HCT116 (cell line): ENCODE measurements around the gene PVALEF.

ENCODE experiments used
- EZH2 ChIP-seq: fragments of 200-600 bp; sonication (generic); IDR thresholded peaks from 2 replicates; pipeline ENCODE4 v1.6.1; 2017; ENCODE audit warnings: antibody characterized with exemption, mixed run types
- POLR2A ChIP-seq: IDR thresholded peaks from 2 replicates; pipeline ENCODE4 v1.7.0; 2011; ENCODE audit warnings: borderline replicate concordance; ENCODE audit not compliant: insufficient read depth, insufficient read length; ENCODE audit errors: extremely low read depth
- POLR2AphosphoS5 ChIP-seq: IDR thresholded peaks from 2 replicates; pipeline ENCODE4 v1.6.1; 2011; ENCODE audit warnings: mild to moderate bottlenecking, low read depth, low read length, moderate library complexity
- RAD21 ChIP-seq: IDR thresholded peaks from 2 replicates; pipeline ENCODE4 v1.6.1; 2012; ENCODE audit warnings: low read depth, mild to moderate bottlenecking
- SIN3A ChIP-seq: IDR thresholded peaks from 2 replicates; pipeline ENCODE4 v1.6.1; 2012; ENCODE audit warnings: low read depth
- TCF7L2 ChIP-seq: IDR thresholded peaks from 2 replicates; pipeline ENCODE4 v1.7.0; 2011; ENCODE audit warnings: borderline replicate concordance, inconsistent platforms; ENCODE audit not compliant: insufficient read depth, insufficient read length; ENCODE audit errors: extremely low read depth
- TF ChIP-seq, protein P1 (sequence below), 3 experiments: fragments of 200-600 bp in 1 of 3; sonication (generic) in 1 of 3; IDR thresholded peaks in 2 of 3; conservative IDR thresholded peaks in 1 of 3; 2 replicates each; pipeline ENCODE4 v1.5.1; 2012 to 2017; ENCODE audit warnings: low read depth in 2 of 3, low read length in 2 of 3, antibody characterized with exemption in 1 of 3, borderline replicate concordance in 1 of 3, control low read depth in 1 of 3, mild to moderate bottlenecking in 1 of 3, mixed read lengths in 1 of 3, mixed run types in 1 of 3, moderate library complexity in 1 of 3; ENCODE audit not compliant: insufficient read depth in 1 of 3
- TF ChIP-seq, protein P2 (sequence below): IDR thresholded peaks from 2 replicates; pipeline ENCODE4 v1.6.1; 2012; ENCODE audit warnings: low read depth
- TF ChIP-seq, protein P3 (sequence below): IDR thresholded peaks from 2 replicates; pipeline ENCODE4 v1.6.1; 2012

DNA sequence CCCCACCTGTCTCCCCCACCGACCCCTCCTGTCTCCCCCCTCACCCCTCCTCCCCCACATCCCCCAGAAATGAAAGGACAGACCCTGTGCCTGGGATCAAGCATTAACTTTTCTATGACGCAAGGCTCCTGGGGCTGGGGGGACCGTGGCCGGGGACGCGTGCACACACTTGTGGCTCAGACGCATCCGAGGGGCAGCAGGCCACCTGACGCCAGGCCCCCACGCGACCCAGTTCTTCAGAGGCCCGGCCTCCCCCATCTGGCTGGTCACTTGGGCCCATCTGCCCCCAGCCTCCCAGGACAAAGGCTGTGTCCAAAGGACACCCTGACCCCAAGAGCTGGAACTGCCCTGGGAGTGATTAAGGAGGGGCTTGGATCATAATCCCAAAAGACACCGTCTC, 14.0 kb upstream of the PVALEF start:
- TF ChIP-seq POLR2A = no peak
- TF ChIP-seq, protein P1, sequence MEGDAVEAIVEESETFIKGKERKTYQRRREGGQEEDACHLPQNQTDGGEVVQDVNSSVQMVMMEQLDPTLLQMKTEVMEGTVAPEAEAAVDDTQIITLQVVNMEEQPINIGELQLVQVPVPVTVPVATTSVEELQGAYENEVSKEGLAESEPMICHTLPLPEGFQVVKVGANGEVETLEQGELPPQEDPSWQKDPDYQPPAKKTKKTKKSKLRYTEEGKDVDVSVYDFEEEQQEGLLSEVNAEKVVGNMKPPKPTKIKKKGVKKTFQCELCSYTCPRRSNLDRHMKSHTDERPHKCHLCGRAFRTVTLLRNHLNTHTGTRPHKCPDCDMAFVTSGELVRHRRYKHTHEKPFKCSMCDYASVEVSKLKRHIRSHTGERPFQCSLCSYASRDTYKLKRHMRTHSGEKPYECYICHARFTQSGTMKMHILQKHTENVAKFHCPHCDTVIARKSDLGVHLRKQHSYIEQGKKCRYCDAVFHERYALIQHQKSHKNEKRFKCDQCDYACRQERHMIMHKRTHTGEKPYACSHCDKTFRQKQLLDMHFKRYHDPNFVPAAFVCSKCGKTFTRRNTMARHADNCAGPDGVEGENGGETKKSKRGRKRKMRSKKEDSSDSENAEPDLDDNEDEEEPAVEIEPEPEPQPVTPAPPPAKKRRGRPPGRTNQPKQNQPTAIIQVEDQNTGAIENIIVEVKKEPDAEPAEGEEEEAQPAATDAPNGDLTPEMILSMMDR (IDR thresholded peaks at IDR 0.05 in 2 of 3, conservative IDR thresholded peaks at IDR 0.05 in 1 of 3; ENCODE audit: borderline replicate concordance in 1 of 3, insufficient read depth in 1 of 3, low read depth in 2 of 3, low read length in 2 of 3) = no peak
- TF ChIP-seq RAD21 = no peak
- TF ChIP-seq, protein P2, sequence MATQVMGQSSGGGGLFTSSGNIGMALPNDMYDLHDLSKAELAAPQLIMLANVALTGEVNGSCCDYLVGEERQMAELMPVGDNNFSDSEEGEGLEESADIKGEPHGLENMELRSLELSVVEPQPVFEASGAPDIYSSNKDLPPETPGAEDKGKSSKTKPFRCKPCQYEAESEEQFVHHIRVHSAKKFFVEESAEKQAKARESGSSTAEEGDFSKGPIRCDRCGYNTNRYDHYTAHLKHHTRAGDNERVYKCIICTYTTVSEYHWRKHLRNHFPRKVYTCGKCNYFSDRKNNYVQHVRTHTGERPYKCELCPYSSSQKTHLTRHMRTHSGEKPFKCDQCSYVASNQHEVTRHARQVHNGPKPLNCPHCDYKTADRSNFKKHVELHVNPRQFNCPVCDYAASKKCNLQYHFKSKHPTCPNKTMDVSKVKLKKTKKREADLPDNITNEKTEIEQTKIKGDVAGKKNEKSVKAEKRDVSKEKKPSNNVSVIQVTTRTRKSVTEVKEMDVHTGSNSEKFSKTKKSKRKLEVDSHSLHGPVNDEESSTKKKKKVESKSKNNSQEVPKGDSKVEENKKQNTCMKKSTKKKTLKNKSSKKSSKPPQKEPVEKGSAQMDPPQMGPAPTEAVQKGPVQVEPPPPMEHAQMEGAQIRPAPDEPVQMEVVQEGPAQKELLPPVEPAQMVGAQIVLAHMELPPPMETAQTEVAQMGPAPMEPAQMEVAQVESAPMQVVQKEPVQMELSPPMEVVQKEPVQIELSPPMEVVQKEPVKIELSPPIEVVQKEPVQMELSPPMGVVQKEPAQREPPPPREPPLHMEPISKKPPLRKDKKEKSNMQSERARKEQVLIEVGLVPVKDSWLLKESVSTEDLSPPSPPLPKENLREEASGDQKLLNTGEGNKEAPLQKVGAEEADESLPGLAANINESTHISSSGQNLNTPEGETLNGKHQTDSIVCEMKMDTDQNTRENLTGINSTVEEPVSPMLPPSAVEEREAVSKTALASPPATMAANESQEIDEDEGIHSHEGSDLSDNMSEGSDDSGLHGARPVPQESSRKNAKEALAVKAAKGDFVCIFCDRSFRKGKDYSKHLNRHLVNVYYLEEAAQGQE = no peak
- TF ChIP-seq, protein P3, sequence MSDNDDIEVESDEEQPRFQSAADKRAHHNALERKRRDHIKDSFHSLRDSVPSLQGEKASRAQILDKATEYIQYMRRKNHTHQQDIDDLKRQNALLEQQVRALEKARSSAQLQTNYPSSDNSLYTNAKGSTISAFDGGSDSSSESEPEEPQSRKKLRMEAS = no peak
- no peak for TF ChIP-seq SIN3A
- TF ChIP-seq EZH2 = no peak
- no peak for TF ChIP-seq TCF7L2
- no peak for TF ChIP-seq POLR2AphosphoS5
